ENCODE results near the gene ILF3. TPM values are rescaled to one million over a fixed set of nuclear protein-coding genes. Genes with fewer than 3 reads are reported as not detected.

ILF3 gene
- total and polyA plus RNA-seq, 10 of the 15 experiments (the other 5 are each of a cell fraction or from before 2014, with no cell fraction given) = 28.1 to 383 (median 176) TPM

- no peak for TF ChIP-seq ZBTB4 (CRISPR knock-in tag; IDR thresholded peaks at IDR 0.05)
- no peak for TF ChIP-seq ZZZ3 (IDR thresholded peaks at IDR 0.05; ENCODE audit: control insufficient read depth, insufficient read length, low read depth)
- no peak for TF ChIP-seq FOXM1 (IDR thresholded peaks at IDR 0.05; ENCODE audit: low read depth, low read length)
- TF ChIP-seq CREM (IDR thresholded peaks at IDR 0.05; ENCODE audit: low read depth) = no peak
- no peak for TF ChIP-seq SRF (IDR thresholded peaks at IDR 0.05; ENCODE audit: low read depth in 2 of 2, low read length in 2 of 2)
- TF ChIP-seq ZBTB40 (IDR thresholded peaks at IDR 0.05; ENCODE audit: borderline replicate concordance) = no peak
- TF ChIP-seq CBFB (IDR thresholded peaks at IDR 0.05; ENCODE audit: low read depth) = no peak
Measured at GRCh38 chr19:10708291-10708690, 54.1 kb downstream of the ILF3 start (continued).
